ENCODE data around the gene CCL26.
"Not testable (repeated sequence)": the region's sequence is repeated elsewhere in the genome, so short reads cannot be mapped to it uniquely, and the experiment has no call there.

CCL26 gene, protein sequence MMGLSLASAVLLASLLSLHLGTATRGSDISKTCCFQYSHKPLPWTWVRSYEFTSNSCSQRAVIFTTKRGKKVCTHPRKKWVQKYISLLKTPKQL

DNA sequence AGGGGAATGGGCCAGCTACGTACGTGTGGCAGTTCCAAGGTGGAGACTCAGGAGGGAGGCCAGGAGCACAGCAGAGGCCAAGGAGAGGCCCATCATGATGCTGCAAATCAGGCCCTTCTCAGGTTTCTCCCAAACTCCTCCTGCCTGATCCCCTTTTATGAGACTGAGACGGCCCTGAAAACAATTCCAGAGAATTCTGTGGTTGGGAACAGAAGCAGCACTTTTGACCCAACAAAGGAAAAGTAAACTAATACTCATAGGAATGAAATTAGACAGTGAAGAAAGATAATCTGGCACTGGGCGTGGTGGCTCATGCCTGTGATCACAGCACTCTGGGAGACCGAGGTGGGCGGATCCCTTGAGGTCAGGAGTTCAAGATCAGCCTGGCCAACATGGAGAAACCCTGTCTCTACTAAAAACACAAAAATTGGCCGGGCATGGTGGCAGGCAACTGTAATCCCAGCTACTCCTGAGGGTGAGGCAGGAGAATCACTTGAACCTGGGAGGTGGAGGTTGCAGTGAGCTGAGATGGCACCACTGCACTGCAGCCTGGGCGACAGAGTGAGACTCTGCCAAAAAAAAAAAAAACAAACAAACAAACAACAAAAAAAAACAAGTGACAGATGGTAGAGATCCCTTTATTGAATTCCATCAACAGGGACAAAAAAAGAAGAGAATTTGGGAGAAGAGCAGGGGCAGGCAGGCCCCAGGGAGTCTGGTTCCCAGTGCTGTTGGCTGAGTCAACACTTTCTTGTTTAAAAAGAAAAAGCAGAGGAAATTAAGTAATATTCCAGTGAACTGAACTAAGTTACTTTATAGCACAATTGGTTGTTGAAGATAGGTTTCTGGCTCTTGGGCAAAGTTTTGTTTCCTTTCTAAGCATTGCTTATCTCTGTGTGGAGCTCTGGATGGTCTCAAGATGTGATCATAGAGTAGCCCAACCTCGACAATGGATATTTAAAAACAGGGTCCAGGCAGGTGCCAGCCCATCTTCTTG, at the start of gene CCL26:
TSS of gene CCL26 (minus strand) at position 131 of the 997 bp plus-strand sequence. CDS start at position 96, 35 bp downstream.
- DNase-seq = no peak

DNA sequence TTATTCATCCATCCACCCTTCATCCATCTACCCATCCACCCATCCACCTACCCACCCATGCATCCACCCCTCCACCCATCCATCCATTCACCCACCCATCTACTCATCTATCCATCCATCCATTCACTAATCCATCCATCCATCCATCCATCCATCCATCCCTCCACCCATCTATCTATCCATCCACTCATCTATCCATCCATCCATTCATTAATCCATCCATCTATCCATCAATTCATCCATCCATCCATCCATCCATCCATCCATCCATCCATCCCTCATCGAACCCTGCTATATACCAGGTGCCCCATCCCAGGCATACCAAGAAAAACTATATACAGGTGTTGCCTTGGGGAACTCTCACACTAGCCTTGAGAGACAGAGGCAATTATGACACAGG, 48.7 kb upstream of the CCL26 start:
- DNase-seq = no peak

DNA sequence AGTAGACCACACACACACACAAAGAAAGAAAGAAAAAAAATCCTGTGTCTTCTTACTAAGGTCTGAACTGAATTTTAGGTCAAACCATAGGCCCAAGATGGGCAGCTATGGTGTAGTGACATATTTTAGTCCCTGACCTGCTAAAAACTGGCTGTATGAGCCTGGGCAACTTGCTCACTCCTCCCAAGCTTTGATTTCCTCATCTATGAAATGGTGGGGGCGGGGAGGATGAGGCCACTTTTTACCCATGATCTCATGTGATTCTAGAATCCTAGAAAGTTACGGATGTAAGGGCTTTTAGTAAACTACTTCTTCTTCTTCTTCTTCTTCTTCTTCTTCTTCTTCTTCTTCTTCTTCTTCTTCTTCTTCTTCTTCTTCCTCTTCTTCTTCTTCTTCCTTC, 47.7 kb upstream of the CCL26 start:
- no peak for DNase-seq

DNA sequence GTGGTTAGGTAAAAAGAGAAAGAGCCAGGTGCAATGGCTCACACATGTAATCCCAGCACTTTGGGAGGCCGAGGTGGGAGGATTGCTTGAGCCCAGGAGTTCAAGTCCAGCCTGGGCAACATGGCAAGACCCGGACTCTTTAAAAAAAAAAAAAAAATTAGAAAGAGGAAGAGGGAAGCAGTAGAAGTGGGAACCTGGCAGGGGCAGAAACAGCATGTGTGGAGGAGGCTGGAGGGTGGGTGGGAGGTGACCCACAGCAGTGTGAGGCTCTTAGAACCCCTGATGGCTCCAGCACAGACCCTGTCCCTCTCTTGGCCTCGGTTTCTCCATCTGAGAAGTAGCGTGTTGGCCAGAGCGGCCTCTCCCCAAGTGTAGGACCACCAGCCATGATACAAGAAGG, 46.5 kb upstream of the CCL26 start:
- DNase-seq = no peak

DNA sequence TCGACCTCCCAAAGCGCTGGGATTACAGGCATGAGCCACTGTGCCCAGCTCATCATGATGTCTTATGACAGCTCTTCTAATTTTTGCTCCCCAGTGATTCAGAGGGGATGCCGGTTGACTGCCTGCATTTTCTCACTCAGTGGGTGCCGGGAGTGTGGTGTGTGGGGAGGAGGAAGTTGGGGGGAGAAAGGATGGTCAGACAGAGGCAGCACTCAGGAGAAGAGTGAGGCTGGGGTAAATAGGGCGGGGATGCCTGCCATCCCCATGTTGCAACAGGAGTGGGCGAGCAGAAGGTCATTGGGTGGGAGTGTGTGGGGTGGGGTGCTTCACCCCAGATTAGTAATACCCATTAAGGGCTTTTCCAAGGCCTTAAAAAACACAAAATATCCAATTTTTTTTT, 45.1 kb upstream of the CCL26 start:
- DNase-seq = no peak

DNA sequence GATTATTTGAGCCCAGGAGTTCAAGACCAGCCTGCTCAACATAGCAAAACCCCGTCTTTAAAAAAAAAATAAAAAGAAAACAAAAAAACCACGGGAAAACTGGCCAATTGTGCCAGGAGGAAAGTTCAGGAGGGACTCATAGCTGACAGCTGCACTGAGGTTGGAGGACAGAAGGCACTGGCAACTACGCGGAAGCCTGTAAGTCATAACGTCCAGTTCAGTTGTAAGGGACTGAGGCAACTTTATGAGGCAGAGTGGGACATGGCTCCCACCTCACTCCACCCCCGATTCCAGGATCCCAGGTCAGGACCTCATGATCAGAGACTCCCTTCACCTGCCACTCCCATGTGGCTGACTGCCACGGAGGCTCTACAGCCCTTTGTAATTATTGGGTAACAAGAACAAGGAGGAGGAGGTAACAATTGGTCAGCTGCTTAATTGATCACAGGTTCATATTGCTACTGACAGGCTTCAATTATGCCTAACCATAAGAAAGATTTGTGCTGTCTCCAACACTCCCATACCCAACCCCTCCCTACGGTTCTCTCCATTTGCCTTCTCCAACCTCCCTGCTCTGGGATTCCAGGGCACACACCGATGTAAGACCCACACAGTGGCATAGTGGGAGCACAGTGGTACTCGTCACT, 43.5 kb upstream of the CCL26 start:
- no peak for DNase-seq

DNA sequence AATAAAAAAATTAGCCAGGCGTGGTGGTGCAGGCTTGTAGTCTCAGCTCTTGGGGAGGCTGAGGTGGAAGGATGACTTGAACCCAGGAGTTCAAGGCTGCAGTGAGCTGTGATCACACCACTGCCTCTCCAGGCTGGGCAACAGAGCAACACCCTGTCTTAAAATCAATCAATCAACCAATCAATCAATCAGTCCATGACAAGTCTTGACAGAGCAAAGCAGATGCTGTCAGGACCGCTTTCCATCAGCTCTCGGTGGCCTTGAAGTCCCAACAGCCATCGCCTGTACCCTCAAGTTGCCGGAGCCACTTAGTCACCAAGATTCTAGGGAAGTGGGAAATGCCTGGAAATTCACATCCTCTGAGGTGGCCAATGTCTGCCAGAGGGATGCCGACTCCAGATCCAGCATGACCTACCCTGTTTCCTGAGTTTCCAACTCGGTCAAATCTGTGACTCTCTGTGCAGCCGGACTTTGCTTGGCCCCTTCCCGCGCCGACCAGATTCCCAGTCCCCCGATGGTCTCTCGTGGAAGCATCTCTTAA, 42.5 kb upstream of the CCL26 start:
- DNase-seq = no peak

DNA sequence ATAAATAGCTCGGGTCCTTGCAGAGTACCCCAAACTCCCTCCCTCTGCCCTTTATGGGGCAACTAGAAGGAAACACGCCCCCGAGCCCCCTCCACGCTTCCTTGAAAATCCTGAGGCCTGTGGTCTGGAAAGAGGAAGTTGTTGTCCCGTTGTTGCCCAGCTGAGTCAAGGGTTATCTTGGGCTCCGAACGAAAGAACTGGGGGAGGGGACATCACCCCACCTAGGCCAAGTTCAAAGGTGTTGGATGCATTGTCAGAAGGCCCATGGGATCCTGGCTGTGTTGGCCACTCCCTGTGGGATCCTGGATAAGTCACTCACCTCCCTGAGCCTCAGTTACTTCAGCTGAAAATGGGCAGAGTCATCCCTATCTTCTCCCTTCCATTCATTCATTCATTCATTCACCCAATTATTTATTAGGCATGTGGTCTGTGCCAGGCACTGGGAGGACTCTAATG, 41.8 kb upstream of the CCL26 start, which contains the start of gene CCL24:
TSS of gene CCL24 (minus strand) at position 26 of the 456 bp plus-strand sequence. CDS start 91 bp downstream, outside the sequence.
- DNase-seq = no peak

DNA sequence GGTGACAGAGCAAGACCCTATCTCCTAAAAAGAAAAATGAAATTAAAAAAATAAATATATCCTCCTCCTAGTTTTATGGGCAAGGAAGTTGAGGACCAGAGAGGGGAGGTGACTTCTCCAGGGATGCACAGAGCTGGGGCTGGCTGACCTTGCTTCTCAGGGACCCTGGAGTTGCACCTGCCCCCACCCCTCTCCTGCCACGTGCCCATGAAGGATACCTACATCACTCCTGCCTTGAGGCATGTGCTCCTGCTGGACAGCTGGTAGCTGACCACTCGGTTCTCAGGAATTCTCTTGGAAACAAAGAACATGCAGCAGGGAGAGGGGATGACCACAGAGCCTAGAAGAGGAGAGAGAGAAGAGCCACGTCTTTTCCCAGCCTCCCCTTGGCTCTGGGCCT, 41.1 kb upstream of the CCL26 start:
- no peak for DNase-seq

DNA sequence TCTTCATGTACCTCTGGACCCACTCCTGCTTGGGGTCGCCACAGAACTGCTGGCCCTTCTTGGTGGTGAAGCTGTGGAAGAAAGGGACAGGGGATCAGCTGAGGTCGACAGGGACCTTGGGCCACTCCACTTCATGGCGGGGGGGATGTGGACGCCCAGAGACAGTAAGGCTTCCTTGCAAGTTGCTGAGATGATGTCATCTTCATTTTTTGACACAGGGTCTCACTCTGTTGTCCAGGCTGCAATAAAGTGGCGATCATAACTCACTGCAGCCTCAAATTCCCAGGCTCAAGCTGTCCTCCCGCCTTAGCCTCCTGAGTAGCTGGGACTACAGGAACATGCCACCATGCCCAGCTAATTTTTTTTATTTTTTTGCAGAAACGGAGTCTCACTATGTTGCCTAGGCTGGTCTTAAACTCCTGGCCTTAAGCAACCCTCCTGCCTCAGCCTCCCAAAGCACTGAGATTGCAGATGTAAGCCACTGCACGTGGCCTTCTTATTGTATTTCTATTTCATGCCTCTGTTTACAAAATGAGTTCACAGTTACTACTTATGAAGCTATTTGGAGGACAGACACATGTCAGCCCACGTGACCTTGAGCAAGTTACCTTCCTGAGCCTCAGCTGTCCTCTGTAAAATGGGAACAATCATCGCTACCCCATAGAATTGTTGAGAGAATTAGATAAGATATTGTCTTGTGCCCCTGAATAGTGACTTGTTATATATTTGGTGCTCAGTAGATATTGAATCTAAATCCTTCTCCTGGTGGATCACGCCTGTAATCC, 40.1 kb upstream of the CCL26 start:
- DNase-seq = no peak

DNA sequence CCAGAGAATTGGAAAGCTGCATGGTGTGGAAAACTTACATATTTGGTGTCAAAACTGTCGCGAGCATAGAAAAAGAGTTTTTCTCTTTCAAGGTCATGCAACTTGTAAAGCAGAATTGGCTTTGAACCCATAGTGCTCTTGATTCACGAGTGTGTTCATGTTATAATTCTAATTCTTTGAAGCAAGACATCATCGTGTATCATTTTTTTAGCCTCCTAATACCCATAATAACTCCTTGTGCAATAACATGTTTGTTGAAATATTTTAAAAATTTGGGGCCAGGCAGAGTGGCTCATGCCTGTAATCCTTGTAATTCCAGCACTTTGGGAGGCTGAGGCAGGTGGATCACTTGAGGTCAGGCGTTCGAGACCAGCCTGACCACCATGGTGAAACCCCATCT, 37.4 kb upstream of the CCL26 start:
- no peak for DNase-seq

DNA sequence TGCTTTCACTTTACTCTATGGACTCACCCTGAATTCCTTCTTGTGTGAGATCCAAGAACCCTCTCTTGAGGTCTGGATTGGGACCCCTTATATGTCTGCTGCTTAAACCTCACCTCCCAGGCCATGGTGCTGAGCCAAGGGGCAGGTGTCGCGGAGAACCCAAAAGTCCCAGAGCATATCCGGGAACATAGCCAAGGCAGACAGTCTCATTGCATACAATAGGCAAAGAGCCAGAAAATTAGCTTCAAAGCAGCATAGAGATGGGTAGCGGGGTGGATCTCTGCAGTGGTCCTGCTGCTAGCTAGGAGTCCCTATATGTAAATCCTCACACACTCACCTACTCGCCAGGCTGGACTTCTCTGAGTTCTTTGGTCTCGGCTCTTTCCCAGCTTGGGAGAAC, 36.1 kb upstream of the CCL26 start:
- DNase-seq = no peak

DNA sequence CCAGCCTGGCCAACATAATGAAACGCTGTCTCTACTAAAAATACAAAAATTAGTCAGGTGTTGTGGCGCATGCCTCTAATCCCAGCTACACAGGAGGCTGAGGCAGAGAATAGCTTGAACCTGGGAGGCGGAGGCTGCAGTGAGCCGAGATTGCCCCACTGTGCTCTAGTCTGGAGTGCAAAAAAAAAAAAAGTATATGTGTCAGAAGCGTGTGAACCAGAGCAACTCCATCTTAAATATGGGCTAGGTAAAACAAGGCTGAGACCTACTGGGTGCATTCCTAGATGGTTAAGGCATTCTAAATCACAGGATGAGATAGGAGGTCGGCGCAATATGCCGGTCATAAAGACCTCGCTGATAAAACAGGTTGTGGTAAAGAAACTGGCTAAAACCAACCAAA, 35.4 kb upstream of the CCL26 start:
- no peak for DNase-seq

DNA sequence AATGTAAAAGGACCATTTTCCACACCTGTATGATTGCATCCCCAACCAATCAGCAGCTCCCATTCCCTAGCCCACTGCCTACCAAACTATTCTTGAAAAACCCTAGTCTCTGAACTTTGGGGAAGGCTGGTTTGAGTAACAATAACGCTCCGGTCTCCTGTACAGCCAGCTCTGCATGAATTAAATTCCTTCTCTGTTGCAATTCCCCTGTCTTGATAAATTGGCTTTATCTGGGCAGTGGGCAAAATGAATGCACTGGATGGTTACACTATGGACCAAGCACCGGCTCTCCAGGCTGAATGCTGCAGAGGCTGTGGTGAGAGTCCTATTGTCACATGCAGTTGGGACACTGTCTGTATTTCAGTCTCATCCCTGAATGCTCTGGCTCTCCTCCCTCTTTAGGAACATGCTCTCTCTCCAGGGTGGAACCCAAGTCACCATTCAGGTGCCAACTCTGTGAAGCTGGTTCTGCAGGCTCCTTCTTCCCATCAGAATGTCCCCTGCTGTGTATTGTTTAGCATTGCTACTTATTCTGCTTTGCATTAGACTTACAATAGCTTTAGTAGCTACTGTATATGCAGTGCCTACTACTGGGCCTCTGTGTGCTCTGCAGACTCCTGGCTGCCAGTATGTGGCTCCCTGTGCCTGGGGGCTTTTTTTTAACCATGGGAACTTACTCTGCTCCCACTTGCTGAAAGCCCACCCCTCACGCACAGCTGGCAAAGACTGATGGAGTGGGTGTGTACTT, 34.7 kb upstream of the CCL26 start:
- DNase-seq = no peak

DNA sequence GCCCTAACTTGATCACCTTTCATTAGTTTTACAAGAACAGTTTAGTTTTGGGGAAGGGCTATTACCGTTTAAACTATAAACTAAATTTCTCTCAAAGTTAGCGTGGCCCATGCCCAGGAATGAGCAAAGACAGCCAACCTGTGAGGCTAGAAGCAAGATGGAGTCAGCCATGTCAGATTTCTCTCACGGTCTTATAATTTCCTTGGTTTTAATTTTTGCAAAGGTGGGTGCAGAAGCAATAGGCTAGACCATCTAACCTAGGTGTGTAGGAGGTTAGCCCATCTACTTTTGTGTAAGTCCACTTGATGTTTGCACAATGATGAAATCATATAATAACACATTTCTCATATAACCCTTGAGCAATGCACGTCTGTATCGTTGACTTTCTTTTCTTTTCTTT, 32.7 kb upstream of the CCL26 start:
- DNase-seq = no peak

DNA sequence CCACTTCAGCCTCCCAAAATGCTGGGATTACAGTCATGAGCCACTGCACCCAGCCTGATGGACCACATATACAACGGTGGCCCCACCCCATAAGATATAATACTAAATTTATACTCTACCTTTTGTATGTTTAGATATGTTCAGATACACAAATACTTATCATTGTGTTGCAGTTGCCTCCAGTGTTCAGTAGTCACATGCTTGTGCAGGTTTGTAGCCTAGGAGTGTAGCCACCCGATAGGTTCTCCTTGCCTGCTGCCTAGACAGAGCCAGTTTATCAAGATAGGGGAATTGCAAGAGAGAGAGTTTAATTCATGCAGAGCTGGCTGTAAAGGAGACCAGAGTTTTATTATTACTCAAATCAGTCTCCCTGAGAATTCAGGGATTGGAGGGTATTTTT, 32.0 kb upstream of the CCL26 start:
- no peak for DNase-seq

DNA sequence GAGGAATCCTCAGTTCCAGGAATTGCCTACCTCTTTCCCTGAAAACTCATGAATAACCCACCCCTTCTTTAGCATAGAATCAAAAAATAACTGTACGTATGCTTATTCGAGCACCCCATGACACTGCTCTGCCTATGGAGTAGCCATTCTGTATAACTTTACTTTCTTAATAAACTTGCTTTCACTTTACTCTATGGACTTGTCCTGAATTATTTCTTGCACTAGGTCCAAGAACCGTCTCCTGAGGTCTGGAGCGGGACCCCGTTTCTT, 30.5 kb upstream of the CCL26 start:
- no peak for DNase-seq

DNA sequence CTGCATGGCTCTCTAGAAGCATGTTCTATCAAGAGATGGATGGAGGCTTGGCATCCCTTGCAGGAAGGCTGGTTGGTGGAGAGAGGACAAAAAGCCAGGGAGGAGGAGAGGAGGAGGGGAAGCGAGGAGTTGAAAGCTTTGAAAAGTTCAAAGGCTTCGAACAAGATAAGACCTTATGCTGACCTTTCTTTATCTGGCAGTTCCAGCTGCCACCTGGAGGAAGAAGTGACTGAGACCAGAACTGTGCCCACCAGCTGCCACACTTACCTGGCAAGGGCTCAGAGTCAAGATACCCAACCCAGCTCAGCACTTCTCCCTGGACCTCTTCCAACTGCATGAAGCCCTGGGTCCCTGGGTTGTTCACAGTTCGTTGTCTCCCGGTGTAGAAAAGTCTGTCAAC, 26.8 kb upstream of the CCL26 start:
- DNase-seq = no peak

DNA sequence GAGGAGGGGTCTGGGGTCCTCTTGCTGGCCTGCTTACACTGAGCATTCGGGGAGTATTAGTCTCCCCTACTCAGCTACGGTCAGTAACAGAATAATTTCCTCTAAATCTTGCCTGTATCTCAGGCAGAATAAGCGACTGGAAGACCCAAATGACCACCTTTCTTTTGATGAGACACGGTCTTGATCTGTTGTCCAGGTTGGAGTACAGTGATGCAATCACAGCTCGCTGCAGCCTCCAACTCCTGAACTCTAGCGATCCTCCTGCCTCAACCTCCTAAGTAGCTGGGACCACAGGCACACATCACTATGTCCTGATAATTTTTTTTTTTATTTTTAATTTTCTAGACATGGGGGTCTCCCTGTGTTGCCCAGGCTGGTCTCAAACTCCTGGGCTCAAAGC, 24.4 kb upstream of the CCL26 start:
- no peak for DNase-seq

DNA sequence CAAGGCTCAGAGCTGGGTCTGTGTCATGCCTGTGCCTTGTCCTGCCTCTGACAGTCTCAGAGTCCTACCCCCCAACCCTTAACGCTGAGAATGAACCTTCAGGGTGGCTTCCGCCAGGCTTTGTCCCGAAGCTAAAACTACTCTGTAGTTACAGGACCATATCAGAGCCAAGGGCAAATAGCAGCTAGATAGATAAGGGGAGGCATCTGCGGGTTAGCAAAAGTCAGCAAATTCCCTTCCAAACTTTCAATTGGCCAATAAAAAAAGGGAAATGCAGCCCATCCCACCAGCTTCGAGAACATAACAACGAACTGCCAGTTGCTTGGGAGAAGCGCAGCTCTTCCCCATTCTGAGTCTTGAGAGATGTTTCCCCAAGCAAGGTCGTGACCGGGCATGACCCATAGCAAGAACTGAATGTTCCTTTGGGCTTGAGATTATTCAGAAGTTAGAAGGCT, 23.8 kb upstream of the CCL26 start:
- no peak for DNase-seq

DNA sequence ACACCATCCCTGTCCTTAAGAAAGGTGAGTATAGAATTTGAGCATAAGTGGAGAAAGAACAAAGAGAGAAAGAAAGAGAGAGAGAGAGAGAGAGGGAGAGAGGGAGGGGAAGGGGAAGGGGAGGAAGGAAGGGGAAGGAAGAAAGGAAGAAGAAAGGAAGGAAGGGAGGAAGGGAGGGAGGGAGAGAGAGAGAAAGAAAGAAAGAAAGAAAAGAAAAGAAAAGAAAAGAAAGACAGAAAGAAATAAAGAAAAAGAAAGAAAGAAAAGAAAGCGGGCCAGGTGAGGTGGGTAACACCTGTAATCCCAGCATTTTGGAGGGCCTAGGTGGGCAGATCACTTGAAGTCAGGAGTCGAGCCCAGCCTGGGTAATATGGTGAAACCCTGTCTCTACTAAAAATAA, 21.7 kb upstream of the CCL26 start:
- DNase-seq = no peak

DNA sequence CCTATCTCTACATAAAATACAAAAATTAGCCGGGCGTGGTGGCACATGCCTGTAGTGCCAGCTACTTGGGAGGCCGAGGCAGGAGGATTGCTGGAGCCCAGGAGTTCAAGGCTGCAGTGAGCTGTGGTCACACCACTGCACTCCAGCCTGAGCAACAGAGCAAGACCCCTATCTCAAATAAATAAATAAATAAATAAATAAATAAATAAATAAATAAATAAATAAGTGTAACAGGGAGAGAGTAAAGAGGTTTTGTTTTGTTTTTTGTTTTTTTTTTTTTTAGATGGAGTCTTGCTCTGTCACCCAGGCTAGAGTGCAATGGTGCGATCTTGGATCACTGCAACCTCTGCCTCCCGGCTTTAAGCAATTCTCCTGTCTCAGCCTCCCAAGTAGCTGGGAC, 20.6 kb upstream of the CCL26 start:
- DNase-seq = not testable (repeated sequence)

All from amniotic stem cell (primary cell).